Gastrocnemius medialis (tissue), 4 donors: ENCODE measurements around the gene NR1H3.

Experiments
- POLR2A ChIP-seq, 2 donors: fragments of 450-650 bp; IDR thresholded peaks; one replicate each; pipeline ENCODE4 v1.6.1; 2017; ENCODE audit warnings: antibody characterized with exemption in 2 of 2, mild to moderate bottlenecking in 2 of 2, moderate library complexity in 2 of 2
- TF ChIP-seq, protein P1 (sequence below), 5 experiments: fragments of 450-650 bp in 3 of 5; fragments of 200-600 bp in 2 of 5; sonication (generic) in 2 of 5; IDR thresholded peaks in 4 of 5; conservative IDR thresholded peaks in 1 of 5; 1 replicate in 4 of 5; 2 replicates in 1 of 5; pipeline ENCODE4 v1.5.1; 2016 to 2019; ENCODE audit warnings: antibody characterized with exemption in 5 of 5, mild to moderate bottlenecking in 3 of 5, moderate library complexity in 3 of 5

DNA sequence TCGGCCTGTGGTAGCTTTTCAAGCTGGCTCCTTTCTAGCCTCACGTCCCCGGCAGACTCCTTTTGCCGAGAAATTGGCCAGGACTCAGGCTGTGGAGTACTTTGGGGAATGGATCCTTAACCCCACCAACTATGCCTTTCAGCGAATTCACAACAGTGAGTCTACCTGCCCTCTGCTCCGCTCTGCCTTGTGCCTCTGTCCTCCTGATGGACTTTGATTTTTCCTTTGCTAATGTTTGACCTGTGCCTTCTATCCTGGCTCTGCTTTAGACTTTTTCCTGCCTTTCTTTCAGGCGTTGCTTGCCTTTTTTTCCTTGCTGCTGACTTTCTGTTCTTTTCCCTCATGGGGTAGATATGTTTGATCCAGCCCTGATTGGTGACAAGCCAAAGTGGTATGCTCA lies 24.7 kb downstream of the NR1H3 start:
- TF ChIP-seq, protein P1, sequence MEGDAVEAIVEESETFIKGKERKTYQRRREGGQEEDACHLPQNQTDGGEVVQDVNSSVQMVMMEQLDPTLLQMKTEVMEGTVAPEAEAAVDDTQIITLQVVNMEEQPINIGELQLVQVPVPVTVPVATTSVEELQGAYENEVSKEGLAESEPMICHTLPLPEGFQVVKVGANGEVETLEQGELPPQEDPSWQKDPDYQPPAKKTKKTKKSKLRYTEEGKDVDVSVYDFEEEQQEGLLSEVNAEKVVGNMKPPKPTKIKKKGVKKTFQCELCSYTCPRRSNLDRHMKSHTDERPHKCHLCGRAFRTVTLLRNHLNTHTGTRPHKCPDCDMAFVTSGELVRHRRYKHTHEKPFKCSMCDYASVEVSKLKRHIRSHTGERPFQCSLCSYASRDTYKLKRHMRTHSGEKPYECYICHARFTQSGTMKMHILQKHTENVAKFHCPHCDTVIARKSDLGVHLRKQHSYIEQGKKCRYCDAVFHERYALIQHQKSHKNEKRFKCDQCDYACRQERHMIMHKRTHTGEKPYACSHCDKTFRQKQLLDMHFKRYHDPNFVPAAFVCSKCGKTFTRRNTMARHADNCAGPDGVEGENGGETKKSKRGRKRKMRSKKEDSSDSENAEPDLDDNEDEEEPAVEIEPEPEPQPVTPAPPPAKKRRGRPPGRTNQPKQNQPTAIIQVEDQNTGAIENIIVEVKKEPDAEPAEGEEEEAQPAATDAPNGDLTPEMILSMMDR (IDR thresholded peaks at IDR 0.05 in 4 of 5, conservative IDR thresholded peaks at IDR 0.05 in 1 of 5), result no peak
- no peak for TF ChIP-seq POLR2A (IDR thresholded peaks at IDR 0.05)
